GM12878 (cell line): ENCODE data around the gene ADPRHL1.

Source experiments
- EZH2 ChIP-seq: IDR thresholded peaks from 2 replicates; pipeline ENCODE4 v1.6.1; 2012; ENCODE audit warnings: low read depth, mild to moderate bottlenecking, control low read depth, inconsistent platforms, low read length, borderline replicate concordance; ENCODE audit not compliant: control insufficient read depth
- HCFC1 ChIP-seq: fragments of 150-350 bp; IDR thresholded peaks from 2 replicates; pipeline ENCODE4 v1.6.1; 2014; ENCODE audit warnings: low read length
- POLR2A ChIP-seq: IDR thresholded peaks from 2 replicates; pipeline ENCODE4 v1.6.1; 2011; ENCODE audit warnings: low read depth, mild to moderate bottlenecking, low read length
- TAF1 ChIP-seq: IDR thresholded peaks from 2 replicates; pipeline ENCODE4 v1.6.1; 2011; ENCODE audit warnings: mild to moderate bottlenecking, low read depth, low read length, borderline replicate concordance
- YY1 ChIP-seq: IDR thresholded peaks from 2 replicates; pipeline ENCODE4 v1.6.1; 2011; ENCODE audit warnings: low read depth, mild to moderate bottlenecking, low read length
- ZNF274 ChIP-seq: IDR thresholded peaks from one replicate; pipeline ENCODE4 v1.8.0; 2011; ENCODE audit not compliant: insufficient read length, insufficient read depth

DNA sequence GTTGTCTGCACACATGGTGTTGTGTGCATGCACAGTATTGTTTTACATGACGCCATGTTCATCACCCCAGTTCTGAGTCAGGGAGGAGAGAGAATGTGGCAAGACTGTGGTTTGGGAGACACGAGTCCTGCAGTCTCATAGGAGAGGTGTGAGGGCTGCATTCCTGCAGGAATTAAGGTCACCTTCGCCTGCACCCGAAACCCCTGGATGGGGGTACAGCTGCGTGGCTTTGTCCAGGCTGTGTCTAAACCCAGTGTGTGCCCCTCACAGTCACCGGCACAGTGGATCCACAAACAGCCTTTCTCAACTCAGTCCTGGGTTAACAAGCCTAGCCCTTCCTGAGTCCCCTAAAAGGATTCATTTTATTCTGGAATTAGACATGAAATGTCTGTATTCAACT, 5.7 kb downstream of the ADPRHL1 start:
- TF ChIP-seq EZH2, result no peak
- no peak for TF ChIP-seq ZNF274
- no peak for TF ChIP-seq POLR2A
- no peak for TF ChIP-seq HCFC1
- TF ChIP-seq YY1, result no peak
- TF ChIP-seq TAF1, result no peak
